ENCODE measurements around the gene ACOXL.

DNA sequence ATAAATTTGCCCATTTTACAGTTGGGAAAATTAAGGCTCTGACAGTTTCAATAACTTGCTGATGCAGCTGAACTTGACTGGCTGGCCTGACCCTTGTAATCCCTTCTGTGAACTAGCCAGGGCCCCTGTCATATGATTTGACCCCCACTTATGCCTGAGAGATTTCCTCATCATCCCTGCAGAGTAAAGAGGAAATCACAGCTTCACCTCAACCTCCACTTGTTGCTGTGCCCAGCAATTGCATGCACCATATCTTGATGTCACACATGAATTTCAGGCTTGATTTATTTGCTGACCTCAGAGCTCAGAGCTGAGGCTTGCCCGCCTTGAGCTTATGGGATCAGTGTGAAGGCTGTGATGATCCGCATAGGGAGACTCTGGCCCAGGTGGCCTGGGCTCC lies 108.1 kb downstream of the ACOXL start:
- TF ChIP-seq CTCF (IDR thresholded peaks at IDR 0.05): no peak
- no peak for TF ChIP-seq POLR2A (IDR thresholded peaks at IDR 0.05)

All from esophagus squamous epithelium (tissue), 4 donors.